Erythroblast (primary cell): ENCODE data around the gene RUSC1.
A peak's percentile ranks its signal among the peaks of the same experiment; 100 is the strongest.

Source experiments
- DNase-seq, 2 experiments: peaks; one replicate each; lab custom pipeline; 2025; lab: John Stamatoyannopoulos, UW
- GATA1 ChIP-seq: IDR thresholded peaks from 2 replicates; pipeline ENCODE4 v1.6.1; 2011; ENCODE audit warnings: low read depth, mild to moderate bottlenecking, control low read depth, low read length, moderate library complexity
- POLR2A ChIP-seq: IDR thresholded peaks from 2 replicates; pipeline ENCODE4 v1.6.1; 2011; ENCODE audit warnings: mild to moderate bottlenecking, low read length

Gene RUSC1

GRCh38 chr1:155352631-155353030 is 31.9 kb downstream of the RUSC1 start:
- TF ChIP-seq POLR2A (no peak), GATA1 (no peak)
- no peak for DNase-seq

- DNase-seq = no peak
- TF ChIP-seq GATA1 (no peak), POLR2A (no peak)
Observed at GRCh38 chr1:155360051-155360450, 39.4 kb downstream of the RUSC1 start.

GRCh38 chr1:155379180-155379579 is 58.5 kb downstream of the RUSC1 start:
- TF ChIP-seq POLR2A = no peak
- no peak for TF ChIP-seq GATA1
- no peak for DNase-seq

GRCh38 chr1:155379631-155380090 is 59.0 kb downstream of the RUSC1 start:
- TF ChIP-seq GATA1 (no peak), POLR2A (no peak)

More at GRCh38 chr1:155379631-155380090, 59.0 kb downstream of the RUSC1 start:
- peak in 1 of 2 experiments; percentile 7 for DNase-seq
